Spleen (tissue), 7 donors: Measurements from ENCODE around the gene FAM120B.
"Not testable (repeated sequence)": the region's sequence is repeated elsewhere in the genome, so short reads cannot be mapped to it uniquely, and the experiment has no call there.

Source experiments
- CTCF ChIP-seq, 11 experiments: fragments of 200-600 bp in 7 of 11; fragments of 450-650 bp in 4 of 11; sonication (generic) in 4 of 11; IDR thresholded peaks in 8 of 11; conservative IDR thresholded peaks in 3 of 11; 1 replicate in 7 of 11; 2 replicates in 4 of 11; pipeline versions ENCODE4 v1.4.0 to v1.8.0; 2016 to 2021; ENCODE audit warnings: antibody characterized with exemption in 11 of 11, inconsistent platforms in 4 of 11, mild to moderate bottlenecking in 1 of 11
- POLR2A ChIP-seq, 3 donors: fragments of 450-650 bp; IDR thresholded peaks; one replicate each; pipeline ENCODE4 v1.5.1; 2017; ENCODE audit warnings: antibody characterized with exemption in 3 of 3, mild to moderate bottlenecking in 1 of 3
- POLR2AphosphoS5 ChIP-seq, 3 donors: sonication (generic); formaldehyde crosslinking; IDR thresholded peaks; one replicate each; pipeline ENCODE4 v1.5.1; 2017; ENCODE audit warnings: antibody characterized with exemption in 3 of 3
- donor health status: DM: no; HTN: no; CAD: no; lungs with moderate emphysema.
- donor health status: DM: no; HTN: no; CAD: no.
- donor health status: DM: no; HTN: no; CAD: no.

DNA sequence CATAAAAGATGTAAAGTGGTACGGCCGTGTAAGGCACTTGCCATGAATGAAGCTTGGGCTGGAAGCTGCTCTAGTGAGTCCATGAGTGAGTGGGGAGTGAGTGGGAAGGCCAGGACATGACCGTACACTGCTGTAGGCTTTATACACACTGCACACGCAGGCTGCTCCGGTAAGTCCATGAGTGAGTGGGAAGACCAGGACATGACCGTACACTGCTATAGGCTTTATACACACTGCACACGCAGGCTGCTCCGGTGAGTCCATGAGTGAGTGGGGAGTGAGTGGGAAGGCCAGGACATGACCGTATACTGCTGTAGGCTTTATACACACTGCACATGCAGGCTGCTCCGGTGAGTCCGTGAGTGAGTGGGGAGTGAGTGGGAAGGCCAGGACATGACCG is 41.9 kb upstream of the FAM120B start:
- TF ChIP-seq POLR2AphosphoS5 (IDR thresholded peaks at IDR 0.05); CTCF (IDR thresholded peaks at IDR 0.05 in 8 of 11, conservative IDR thresholded peaks at IDR 0.05 in 3 of 11); POLR2A (IDR thresholded peaks at IDR 0.05): not testable (repeated sequence)
